Neural progenitor cell (in vitro differentiated cells): ENCODE results near the gene TEKT3. TPM values are rescaled to one million over a fixed set of nuclear protein-coding genes. Genes with fewer than 3 reads are reported as not detected.

Experiments used
- DNase-seq: peaks from one replicate; pipeline ENCODE4 v3.0.0-alpha.2; 2016; ENCODE audit warnings: low spot score
- H2AFZ ChIP-seq: fragments of 200-600 bp; sonication (generic); replicated peaks from 2 replicates; pipeline ENCODE4 v1.6.1; 2016; ENCODE audit warnings: antibody characterized with exemption
- H3F3A ChIP-seq: fragments of 200-600 bp; sonication (generic); 2 replicates; pipeline ENCODE4 v1.6.1; 2016; ENCODE audit warnings: antibody characterized with exemption, low read depth
- H3K27ac ChIP-seq: fragments of 200-600 bp; sonication (generic); 2 replicates; pipeline ENCODE4 v1.5.1; 2016; ENCODE audit warnings: mild to moderate bottlenecking
- H3K27me3 ChIP-seq: fragments of 200-600 bp; sonication (generic); 2 replicates; pipeline ENCODE4 v1.6.1; 2016; ENCODE audit warnings: mild to moderate bottlenecking, moderate library complexity
- H3K36me3 ChIP-seq: fragments of 200-600 bp; sonication (generic); 2 replicates; pipeline ENCODE4 v1.5.1; 2016
- H3K4me1 ChIP-seq: fragments of 200-600 bp; sonication (generic); 2 replicates; pipeline ENCODE4 v1.6.1; 2016; ENCODE audit warnings: mixed run types
- H3K4me2 ChIP-seq: fragments of 200-600 bp; sonication (generic); 2 replicates; pipeline ENCODE4 v1.6.1; 2016
- H3K4me3 ChIP-seq: fragments of 200-600 bp; sonication (generic); 2 replicates; pipeline ENCODE4 v1.5.1; 2016
- H3K79me2 ChIP-seq: fragments of 200-600 bp; sonication (generic); 2 replicates; pipeline ENCODE4 v1.6.1; 2016; ENCODE audit warnings: low read depth
- H3K9ac ChIP-seq: fragments of 200-600 bp; sonication (generic); 2 replicates; pipeline ENCODE4 v1.6.1; 2016
- H3K9me3 ChIP-seq: fragments of 200-600 bp; sonication (generic); 2 replicates; pipeline ENCODE4 v1.5.1; 2016; ENCODE audit warnings: low read depth
- H4K20me1 ChIP-seq: fragments of 200-600 bp; sonication (generic); 2 replicates; pipeline ENCODE4 v1.6.1; 2016; ENCODE audit warnings: low read depth
- H3K27ac Mint-ChIP-seq: 3 replicates; pipeline ENCODE4 v1.8.0; 2021; ENCODE audit warnings: mixed read lengths
- H3K27me3 Mint-ChIP-seq: 2 replicates; pipeline ENCODE4 v1.8.0; 2022; ENCODE audit warnings: low read depth, mild to moderate bottlenecking, inconsistent platforms, moderate library complexity, mixed read lengths; ENCODE audit not compliant: insufficient read depth
- H3K36me3 Mint-ChIP-seq: 3 replicates; pipeline ENCODE4 v1.8.0; 2021; ENCODE audit warnings: mixed read lengths
- H3K4me1 Mint-ChIP-seq: 3 replicates; pipeline ENCODE4 v1.8.0; 2021; ENCODE audit warnings: mixed read lengths
- H3K4me3 Mint-ChIP-seq: 3 replicates; pipeline ENCODE4 v1.8.0; 2021; ENCODE audit warnings: mild to moderate bottlenecking, moderate library complexity, mixed read lengths
- H3K9me3 Mint-ChIP-seq: 3 replicates; pipeline ENCODE4 v1.8.0; 2020; ENCODE audit warnings: mixed read lengths
- EZH2 ChIP-seq: fragments of 200-600 bp; sonication (generic); IDR thresholded peaks from 2 replicates; pipeline ENCODE4 v1.6.1; 2017; ENCODE audit warnings: antibody characterized with exemption, mild to moderate bottlenecking, moderate library complexity
- EZH2phosphoT487 ChIP-seq: fragments of 200-600 bp; sonication (generic); IDR thresholded peaks from 2 replicates; pipeline ENCODE4 v1.6.1; 2017; ENCODE audit warnings: antibody characterized with exemption
- total RNA-seq: library from RNA; depleted of rRNA; stranded (reverse); fragments of >200 nt; gene quantifications from 2 replicates; pipeline ENCODE4 v1.2.3, GENCODE V29; 2015; ENCODE audit warnings: low replicate concordance
- TF ChIP-seq, protein P1 (sequence below): fragments of 200-600 bp; sonication (generic); IDR thresholded peaks from 2 replicates; pipeline ENCODE4 v1.5.1; 2017; ENCODE audit warnings: antibody characterized with exemption, mild to moderate bottlenecking

Gene TEKT3
- total RNA-seq, 1 donor from 2014 or later, result 0.97 TPM

DNA sequence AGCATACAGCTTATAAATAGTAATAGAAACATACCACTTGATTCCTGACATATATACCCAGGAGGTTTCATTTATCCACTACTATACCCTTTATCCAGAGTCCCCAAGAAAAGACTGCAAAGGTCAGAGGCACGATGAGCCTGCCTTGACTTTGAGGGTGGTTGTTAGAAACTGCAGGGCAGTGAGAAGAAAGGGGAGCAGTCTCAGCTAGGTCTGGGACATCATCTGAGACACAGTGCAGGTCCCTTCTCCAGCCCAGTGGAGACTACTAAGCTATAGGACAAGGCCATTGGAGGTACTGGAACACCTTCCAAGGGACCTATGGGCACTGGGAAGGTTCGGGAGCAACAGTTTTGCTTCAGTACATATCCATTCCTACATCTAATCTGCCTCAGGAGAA lies 20.2 kb upstream of the TEKT3 start:
- H3K27me3 Mint-ChIP-seq, result no peaks in the 10 kb centered on the region

DNA sequence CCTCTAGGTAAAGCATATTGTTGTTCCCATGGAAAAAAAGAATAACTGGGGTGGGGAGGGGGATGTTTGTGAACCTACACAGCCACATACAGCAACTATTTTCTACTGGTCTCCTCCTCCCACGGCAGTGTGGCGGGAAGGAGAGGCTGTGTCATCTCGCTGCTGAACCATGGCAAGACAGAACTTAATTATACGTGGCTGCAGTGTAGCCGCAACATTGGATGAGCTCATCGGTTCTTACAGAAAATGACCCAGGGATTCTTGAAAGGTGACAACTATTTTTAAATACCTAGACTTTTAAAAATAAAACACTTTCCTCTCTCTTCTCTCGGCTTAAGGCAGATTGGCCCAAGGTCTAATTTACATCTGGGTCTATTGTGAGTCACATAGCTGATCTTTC lies 19.8 kb upstream of the TEKT3 start:
- Histone ChIP-seq H3K4me3 (no peak overlapping the region), H2AFZ (no peak overlapping the region), H3K9ac (no peak overlapping the region), H3K36me3 (no peaks in the 10 kb centered on the region), H3K27ac (no peak overlapping the region), H3K4me1 (no peaks in the 10 kb centered on the region), H3K4me2 (no peak overlapping the region), H4K20me1 (no peaks in the 10 kb centered on the region), H3K79me2 (no peaks in the 10 kb centered on the region), H3K27me3 (no peaks in the 10 kb centered on the region), H3F3A (no peaks in the 10 kb centered on the region), H3K9me3 (no peaks in the 10 kb centered on the region)
- TF ChIP-seq, protein P1, sequence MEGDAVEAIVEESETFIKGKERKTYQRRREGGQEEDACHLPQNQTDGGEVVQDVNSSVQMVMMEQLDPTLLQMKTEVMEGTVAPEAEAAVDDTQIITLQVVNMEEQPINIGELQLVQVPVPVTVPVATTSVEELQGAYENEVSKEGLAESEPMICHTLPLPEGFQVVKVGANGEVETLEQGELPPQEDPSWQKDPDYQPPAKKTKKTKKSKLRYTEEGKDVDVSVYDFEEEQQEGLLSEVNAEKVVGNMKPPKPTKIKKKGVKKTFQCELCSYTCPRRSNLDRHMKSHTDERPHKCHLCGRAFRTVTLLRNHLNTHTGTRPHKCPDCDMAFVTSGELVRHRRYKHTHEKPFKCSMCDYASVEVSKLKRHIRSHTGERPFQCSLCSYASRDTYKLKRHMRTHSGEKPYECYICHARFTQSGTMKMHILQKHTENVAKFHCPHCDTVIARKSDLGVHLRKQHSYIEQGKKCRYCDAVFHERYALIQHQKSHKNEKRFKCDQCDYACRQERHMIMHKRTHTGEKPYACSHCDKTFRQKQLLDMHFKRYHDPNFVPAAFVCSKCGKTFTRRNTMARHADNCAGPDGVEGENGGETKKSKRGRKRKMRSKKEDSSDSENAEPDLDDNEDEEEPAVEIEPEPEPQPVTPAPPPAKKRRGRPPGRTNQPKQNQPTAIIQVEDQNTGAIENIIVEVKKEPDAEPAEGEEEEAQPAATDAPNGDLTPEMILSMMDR, result no peak
- TF ChIP-seq EZH2phosphoT487 (no peak), EZH2 (no peak)
- Mint-ChIP-seq H3K4me3 (no peak overlapping the region), H3K27me3 (no peaks in the 10 kb centered on the region), H3K27ac (no peak overlapping the region), H3K9me3 (peaks cover 2% of the 10 kb centered on the region), H3K4me1 (no peaks in the 10 kb centered on the region), H3K36me3 (no peaks in the 10 kb centered on the region)
- no peak for DNase-seq

More for the DNA sequence above, 20.2 kb upstream of the TEKT3 start:
- H3K27me3 ChIP-seq, result no peaks in the 10 kb centered on the region
- TF ChIP-seq EZH2phosphoT487 (no peak), EZH2 (no peak)
- TF ChIP-seq, protein P1, result no peak
- H3F3A ChIP-seq, result no peaks in the 10 kb centered on the region
- H3K79me2 ChIP-seq, result no peaks in the 10 kb centered on the region
- no peak overlapping the region for H3K9ac ChIP-seq
- Mint-ChIP-seq H3K9me3 (peaks cover 2% of the 10 kb centered on the region), H3K4me3 (no peak overlapping the region), H3K36me3 (no peaks in the 10 kb centered on the region), H3K4me1 (no peaks in the 10 kb centered on the region), H3K27ac (no peak overlapping the region)
- H3K4me1 ChIP-seq, result no peaks in the 10 kb centered on the region
- H2AFZ ChIP-seq, result no peak overlapping the region
- no peaks in the 10 kb centered on the region for H3K9me3 ChIP-seq
- H3K4me3 ChIP-seq, result no peak overlapping the region
- H3K4me2 ChIP-seq, result no peak overlapping the region
- DNase-seq, result no peak
- H3K36me3 ChIP-seq, result no peaks in the 10 kb centered on the region
- H4K20me1 ChIP-seq, result no peaks in the 10 kb centered on the region
- H3K27ac ChIP-seq, result no peak overlapping the region

DNA sequence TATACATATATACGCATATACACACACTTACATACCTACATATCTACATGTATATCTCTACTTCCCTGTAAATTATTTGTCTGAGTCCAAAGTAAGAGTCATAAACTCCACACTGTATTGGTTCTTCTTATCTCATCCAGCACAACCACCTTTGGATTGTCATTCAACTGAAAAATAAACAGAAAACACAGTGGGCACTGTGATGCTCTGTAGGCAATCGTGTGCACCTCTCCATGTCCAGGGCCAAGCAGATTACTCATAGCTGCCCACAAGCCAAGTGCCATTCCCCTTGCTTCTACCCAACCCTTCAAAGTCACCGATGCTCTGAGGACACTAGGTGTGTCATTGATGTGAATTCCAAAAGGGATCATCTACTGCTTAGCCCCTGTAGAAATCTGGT lies 12.9 kb upstream of the TEKT3 start:
- no peak overlapping the region for H3K4me2 ChIP-seq
- Mint-ChIP-seq H3K27ac (no peak overlapping the region), H3K4me1 (no peaks in the 10 kb centered on the region), H3K36me3 (no peaks in the 10 kb centered on the region), H3K4me3 (no peak overlapping the region), H3K27me3 (no peaks in the 10 kb centered on the region), H3K9me3 (no peaks in the 10 kb centered on the region)
- TF ChIP-seq EZH2phosphoT487 (no peak), EZH2 (no peak)
- TF ChIP-seq, protein P1, result no peak
- H3K27me3 ChIP-seq, result no peaks in the 10 kb centered on the region
- H3K4me1 ChIP-seq, result no peaks in the 10 kb centered on the region
- no peak for DNase-seq
- no peak overlapping the region for H3K4me3 ChIP-seq
- no peaks in the 10 kb centered on the region for H3F3A ChIP-seq
- H4K20me1 ChIP-seq, result no peaks in the 10 kb centered on the region
- H2AFZ ChIP-seq, result no peak overlapping the region
- H3K79me2 ChIP-seq, result no peaks in the 10 kb centered on the region
- H3K27ac ChIP-seq, result no peak overlapping the region
- no peak overlapping the region for H3K9ac ChIP-seq
- no peaks in the 10 kb centered on the region for H3K36me3 ChIP-seq
- H3K9me3 ChIP-seq, result no peaks in the 10 kb centered on the region

DNA sequence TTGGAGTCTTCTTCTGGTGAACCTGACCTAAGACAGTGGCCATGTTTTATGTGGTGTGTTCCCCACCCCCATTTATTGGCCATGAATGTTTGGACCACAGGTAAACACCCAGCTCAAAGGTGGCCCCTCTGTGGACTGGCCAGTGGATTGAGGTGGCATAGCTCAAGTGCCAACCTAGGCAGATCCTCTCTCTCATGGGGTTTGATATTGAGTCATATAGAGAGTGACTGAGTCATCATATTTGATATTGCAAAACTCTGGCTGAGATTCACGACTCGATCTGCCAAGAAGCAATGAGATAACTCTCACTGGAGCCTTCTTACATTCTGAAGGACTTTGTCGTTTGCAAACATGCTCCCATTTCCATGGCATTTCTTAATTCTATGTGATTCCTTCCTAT lies 10.5 kb upstream of the TEKT3 start:
- H3K27me3 Mint-ChIP-seq, result no peaks in the 10 kb centered on the region
- H3F3A ChIP-seq, result no peaks in the 10 kb centered on the region
- H3K4me3 ChIP-seq, result no peak overlapping the region
- H3K4me3 Mint-ChIP-seq, result no peak overlapping the region
- no peaks in the 10 kb centered on the region for H3K79me2 ChIP-seq
- DNase-seq, result no peak
- no peaks in the 10 kb centered on the region for H3K36me3 ChIP-seq
- H3K4me1 ChIP-seq, result no peaks in the 10 kb centered on the region
- H3K27ac Mint-ChIP-seq, result no peak overlapping the region
- H3K9me3 Mint-ChIP-seq, result no peaks in the 10 kb centered on the region
- no peaks in the 10 kb centered on the region for H4K20me1 ChIP-seq
- no peaks in the 10 kb centered on the region for H3K9me3 ChIP-seq
- TF ChIP-seq EZH2 (no peak), EZH2phosphoT487 (no peak)
- TF ChIP-seq, protein P1, result no peak
- no peak overlapping the region for H2AFZ ChIP-seq
- no peaks in the 10 kb centered on the region for H3K36me3 Mint-ChIP-seq
- H3K4me1 Mint-ChIP-seq, result no peaks in the 10 kb centered on the region
- no peak overlapping the region for H3K27ac ChIP-seq
- H3K4me2 ChIP-seq, result no peak overlapping the region
- no peak overlapping the region for H3K9ac ChIP-seq
- no peaks in the 10 kb centered on the region for H3K27me3 ChIP-seq
